CD4-positive, alpha-beta T cell treated with Interferon gamma for 1 hour (primary cell): ENCODE data around the gene OPN1MW.
"Not testable (repeated sequence)": the region's sequence is repeated elsewhere in the genome, so short reads cannot be mapped to it uniquely, and the experiment has no call there.

Source experiments
- DNase-seq: peaks from one replicate; pipeline ENCODE4 v3.0.0-alpha.2; 2020

OPN1MW gene

GRCh38 chrX:154211499-154211898 lies 29.1 kb downstream of the OPN1MW start:
- DNase-seq: not testable (repeated sequence)

- not testable (repeated sequence) for DNase-seq
These were observed 37.1 kb downstream of the OPN1MW start, which contains the start of gene OPN1MW2 for GRCh38 chrX:154219456-154219855. TSS of gene OPN1MW2 (plus strand) at chrX:154219756. CDS start at chrX:154219816, 60 bp downstream.

GRCh38 chrX:154225292-154225691 lies 42.9 kb downstream of the OPN1MW start:
- DNase-seq: not testable (repeated sequence)

GRCh38 chrX:154226706-154227105 lies 44.3 kb downstream of the OPN1MW start:
- not testable (repeated sequence) for DNase-seq

GRCh38 chrX:154231443-154231842 lies 49.0 kb downstream of the OPN1MW start:
- DNase-seq: not testable (repeated sequence)

- not testable (repeated sequence) for DNase-seq
These were observed 51.2 kb downstream of the OPN1MW start for GRCh38 chrX:154233620-154234019.

GRCh38 chrX:154238939-154239559 lies 56.7 kb downstream of the OPN1MW start:
- DNase-seq: not testable (repeated sequence)

GRCh38 chrX:154239982-154240503 lies 57.6 kb downstream of the OPN1MW start:
- not testable (repeated sequence) for DNase-seq
